Esophagus muscularis mucosa (tissue), 4 donors: Measurements from ENCODE around the gene MAEL. TPM values are rescaled to one million over a fixed set of nuclear protein-coding genes. Genes with fewer than 3 reads are reported as not detected.

Experiments
- DNase-seq: peaks from one replicate; pipeline ENCODE4 v3.0.0-alpha.2; 2017; ENCODE audit errors: extremely low spot score
- H3K27ac ChIP-seq, 4 donors: fragments of 200-600 bp; sonication (generic); replicated peaks in 1 of 4; 1 replicate in 3 of 4; 2 replicates in 1 of 4; pipeline ENCODE4 v1.5.1; 2016 to 2019; ENCODE audit warnings: mild to moderate bottlenecking in 1 of 4
- H3K27me3 ChIP-seq, 4 donors: fragments of 200-600 bp; sonication (generic); one replicate each; pipeline versions ENCODE4 v1.5.1 to v1.6.0; 2016 to 2019
- H3K36me3 ChIP-seq, 4 donors: fragments of 200-600 bp; sonication (generic); one replicate each; pipeline ENCODE4 v1.5.1; 2016 to 2019
- H3K4me1 ChIP-seq, 4 donors: fragments of 200-600 bp; sonication (generic); one replicate each; pipeline ENCODE4 v1.5.1; 2016 to 2019
- H3K4me3 ChIP-seq, 4 donors: fragments of 200-600 bp; sonication (generic); 1 replicate in 2 of 4; 2 replicates in 2 of 4; pipeline ENCODE4 v1.5.1; 2016 to 2019; ENCODE audit warnings: mild to moderate bottlenecking in 4 of 4, moderate library complexity in 1 of 4
- H3K9me3 ChIP-seq, 4 donors: fragments of 200-600 bp; sonication (generic); 1 replicate in 3 of 4; 2 replicates in 1 of 4; pipeline ENCODE4 v1.5.1; 2016 to 2019
- CTCF ChIP-seq, 3 experiments: fragments of 200-600 bp in 2 of 3; fragments of 450-650 bp in 1 of 3; sonication (generic) in 2 of 3; IDR thresholded peaks; one replicate each; pipeline ENCODE4 v1.5.1; 2017 to 2019; ENCODE audit warnings: antibody characterized with exemption in 3 of 3, mild to moderate bottlenecking in 2 of 3, moderate library complexity in 1 of 3
- EP300 ChIP-seq: sonication (generic); formaldehyde crosslinking; IDR thresholded peaks from one replicate; pipeline ENCODE4 v1.6.1; 2017; ENCODE audit warnings: antibody characterized with exemption
- POLR2A ChIP-seq: fragments of 450-650 bp; IDR thresholded peaks from one replicate; pipeline ENCODE4 v1.6.1; 2017; ENCODE audit warnings: antibody characterized with exemption, moderate library complexity, mild to moderate bottlenecking, low read depth
- POLR2AphosphoS5 ChIP-seq, 2 donors: sonication (generic); formaldehyde crosslinking; IDR thresholded peaks; one replicate each; pipeline ENCODE4 v1.6.1; 2017; ENCODE audit warnings: antibody characterized with exemption in 2 of 2
- WGBS: methylation state at CpG from one replicate; pipeline ENCODE4 v1.1.5; 2018; 5-methylcytosine and 5-hydroxymethylcytosine counted together
- intact Hi-C: fragments of 100-400 bp; cut with DNase I; formaldehyde crosslinking; loops from one replicate; pipeline ENCODE4 v1.15.1; 2023
- small RNA-seq, 3 donors: library from RNA; depleted of rRNA; stranded (forward); fragments of <200 nt; gene quantifications; one replicate each; pipeline ENCODE3, GENCODE V24; 2016
- total RNA-seq, 4 donors: library from RNA; depleted of rRNA; stranded (reverse); fragments of >200 nt; gene quantifications; one replicate each; pipeline versions ENCODE4 v1.1.0 to v1.2.1, GENCODE V29; 2016

The MAEL gene
- total RNA-seq, 4 donors from 2014 or later: 0.83 to 2.3 (median 1.2) TPM

- Histone ChIP-seq H3K27me3 (no peaks in the 10 kb centered on the region), H3K4me1 (peaks cover 6 to 8% (median 7%) of the 10 kb centered on the region in 4 donors), H3K27ac (no peak overlapping the region), H3K36me3 (no peaks in the 10 kb centered on the region), H3K9me3 (no peaks in the 10 kb centered on the region), H3K4me3 (peak overlapping the region; percentile 33 to 51 (median 36))
- no peak for DNase-seq
- whole genome bisulfite sequencing: 11% methylated on average over 19 of the region's 31 CpGs
- intact Hi-C loops: loop anchor here (2.0 to 5.0 kb wide), 3 partner anchors 151 to 466 kb away; no protein-coding TSS in a partner anchor
- TF ChIP-seq CTCF (IDR thresholded peaks at IDR 0.05): peak; percentile 89 to 100 (median 92)
- no peak for TF ChIP-seq POLR2A
- no peak for TF ChIP-seq EP300
- TF ChIP-seq POLR2AphosphoS5 (IDR thresholded peaks at IDR 0.05): peak in 1 of 2 donors; percentile 20
These were observed 77.4 kb downstream of the MAEL start for GRCh38 chr1:167066333-167067122.

GRCh38 chr1:167067904-167068303, 78.8 kb downstream of the MAEL start:
- no peak for TF ChIP-seq POLR2AphosphoS5 (IDR thresholded peaks at IDR 0.05)
- no peak for TF ChIP-seq EP300
- TF ChIP-seq CTCF (IDR thresholded peaks at IDR 0.05): no peak
- TF ChIP-seq POLR2A: no peak
- 70% methylated on average over 3 of the region's 3 CpGs for WGBS
- Histone ChIP-seq H3K27me3 (no peaks in the 10 kb centered on the region), H3K4me3 (no peak overlapping the region), H3K9me3 (no peaks in the 10 kb centered on the region), H3K27ac (no peak overlapping the region), H3K4me1 (peaks cover 6 to 8% (median 7%) of the 10 kb centered on the region in 4 donors), H3K36me3 (no peaks in the 10 kb centered on the region)
- intact Hi-C loops: loop anchor here (2.0 to 5.0 kb wide), 3 partner anchors 149 to 465 kb away; no protein-coding TSS in a partner anchor
- DNase-seq: no peak

- no peaks in the 10 kb centered on the region for H3K36me3 ChIP-seq
- no peaks in the 10 kb centered on the region for H3K9me3 ChIP-seq
- H3K4me1 ChIP-seq: peaks cover 6 to 8% (median 7%) of the 10 kb centered on the region in 4 donors
- H3K4me3 ChIP-seq: no peak overlapping the region
- no peak overlapping the region for H3K27ac ChIP-seq
- intact Hi-C loops: loop anchor here (5.0 kb wide), 1 partner anchor 149 kb away; no protein-coding TSS in a partner anchor
- no peaks in the 10 kb centered on the region for H3K27me3 ChIP-seq
- no peak for DNase-seq
- no peak for TF ChIP-seq EP300
- no peak for TF ChIP-seq POLR2AphosphoS5 (IDR thresholded peaks at IDR 0.05)
- TF ChIP-seq POLR2A: no peak
- no peak for TF ChIP-seq CTCF (IDR thresholded peaks at IDR 0.05)
- 85% methylated on average over 11 of the region's 13 CpGs for WGBS
These were observed 79.7 kb downstream of the MAEL start for GRCh38 chr1:167068761-167069160.

GRCh38 chr1:167071286-167071685, 82.2 kb downstream of the MAEL start:
- H3K27me3 ChIP-seq: no peaks in the 10 kb centered on the region
- intact Hi-C loops: no loop called here
- no peak for DNase-seq
- TF ChIP-seq POLR2A (no peak), EP300 (no peak), CTCF (IDR thresholded peaks at IDR 0.05) (no peak), POLR2AphosphoS5 (IDR thresholded peaks at IDR 0.05) (no peak)
- H3K4me3 ChIP-seq: no peak overlapping the region
- WGBS: 93% methylated on average over 8 of the region's 8 CpGs
- H3K9me3 ChIP-seq: no peaks in the 10 kb centered on the region
- H3K4me1 ChIP-seq: peaks cover 6 to 8% (median 7%) of the 10 kb centered on the region in 4 donors
- no peaks in the 10 kb centered on the region for H3K36me3 ChIP-seq
- H3K27ac ChIP-seq: no peak overlapping the region

Small RNAs within 50 kb of the gene (small RNA-seq; reads per million reads assigned to genes)
- 7.5 to 45.6 (median 7.8) reads per million in 3 donors for gene RNA5SP65

Other genes with a start within 250 kb of the MAEL start
- gene POGK, start 149.8 kb upstream of the MAEL start, total RNA-seq: 10 to 100 TPM; 28.7 to 43.5 (median 36.4) TPM
- gene TADA1, start 113.0 kb upstream of the MAEL start, total RNA-seq: 10 to 100 TPM in 1 of 4 donors, 1 to 10 TPM in 3; 7.3 to 11.5 (median 8.0) TPM
- 10 to 100 TPM in 2 of 4 donors, 1 to 10 TPM in 2; 5.3 to 13.7 (median 9.4) TPM for gene ILDR2, start 13.7 kb upstream of the MAEL start, total RNA-seq
- under 1 TPM in 1 of 4 donors, not detected in 3; 0.57 TPM for gene GPA33, start 101.1 kb downstream of the MAEL start, total RNA-seq
- under 1 TPM in 2 of 4 donors, not detected in 2; 0.32 to 0.46 TPM for gene STYXL2, start 104.8 kb downstream of the MAEL start, total RNA-seq
- 10 to 100 TPM in 2 of 4 donors, 1 to 10 TPM in 2; 7.3 to 13.4 (median 10.4) TPM for gene POU2F1, start 231.6 kb downstream of the MAEL start, total RNA-seq